HG02623 (cell line): ENCODE results near the gene ERLEC1.
"Not testable (repeated sequence)": the region's sequence is repeated elsewhere in the genome, so short reads cannot be mapped to it uniquely, and the experiment has no call there.

Source experiments
- ATAC-seq: cut with Tn5 transposase; IDR thresholded peaks from one replicate; pipeline ENCODE4 v1.9.1; 2021; ENCODE audit warnings: moderate library complexity; ENCODE audit not compliant: unreplicated experiment

Gene ERLEC1

GRCh38 chr2:53786705-53787613 is at the start of gene ERLEC1, which contains the start of gene ASB3:
Gene ERLEC1 (plus strand): TSS chr2:53787044. CDS start chr2:53787211, 167 bp downstream.
Gene ASB3 (minus strand): TSS chr2:53786953. CDS start chr2:53765572, 21,381 bp downstream.
- ATAC-seq: peak; percentile 96

GRCh38 chr2:53737091-53737490 is 49.8 kb upstream of the ERLEC1 start:
- ATAC-seq: no peak

GRCh38 chr2:53739032-53739431 is 47.8 kb upstream of the ERLEC1 start:
- ATAC-seq: no peak

- ATAC-seq: no peak
Observed at GRCh38 chr2:53740170-53740569, 46.7 kb upstream of the ERLEC1 start.

GRCh38 chr2:53744395-53745065 is 42.3 kb upstream of the ERLEC1 start:
- no peak for ATAC-seq

GRCh38 chr2:53750041-53750768 is 36.6 kb upstream of the ERLEC1 start:
- no peak for ATAC-seq

- peak; percentile 89 for ATAC-seq
Observed at GRCh38 chr2:53751728-53752127, 35.1 kb upstream of the ERLEC1 start.

- ATAC-seq: no peak
Observed at GRCh38 chr2:53752385-53752784, 34.5 kb upstream of the ERLEC1 start.

- no peak for ATAC-seq
Observed at GRCh38 chr2:53753041-53753440, 33.8 kb upstream of the ERLEC1 start.

GRCh38 chr2:53755121-53755520 is 31.7 kb upstream of the ERLEC1 start:
- ATAC-seq: no peak

GRCh38 chr2:53756644-53757043 is 30.2 kb upstream of the ERLEC1 start:
- ATAC-seq: no peak

GRCh38 chr2:53757206-53757605 is 29.6 kb upstream of the ERLEC1 start:
- ATAC-seq: not testable (repeated sequence)

- no peak for ATAC-seq
Observed at GRCh38 chr2:53765767-53766166, 21.1 kb upstream of the ERLEC1 start.

GRCh38 chr2:53767405-53768241 is 19.2 kb upstream of the ERLEC1 start, which contains the start of gene CHAC2:
Gene CHAC2 (plus strand): TSS chr2:53767804. CDS start chr2:53767887, 83 bp downstream.
- peak; percentile 92 for ATAC-seq

- peak; percentile 45 for ATAC-seq
Observed at GRCh38 chr2:53768242-53768542, 18.7 kb upstream of the ERLEC1 start.

GRCh38 chr2:53769318-53769945 is 17.4 kb upstream of the ERLEC1 start:
- ATAC-seq: no peak

GRCh38 chr2:53770264-53770663 is 16.6 kb upstream of the ERLEC1 start:
- no peak for ATAC-seq

GRCh38 chr2:53777134-53777533 is 9.7 kb upstream of the ERLEC1 start:
- ATAC-seq: no peak

GRCh38 chr2:53778536-53779162 is 8.2 kb upstream of the ERLEC1 start:
- ATAC-seq: no peak

- ATAC-seq: no peak
Observed at GRCh38 chr2:53780056-53780455, 6.8 kb upstream of the ERLEC1 start.
